GM18517 (cell line): ENCODE data around the gene TIGD6.

Experiments used
- ATAC-seq: cut with Tn5 transposase; IDR thresholded peaks from one replicate; pipeline ENCODE4 v1.9.1; 2021; ENCODE audit warnings: mild to moderate bottlenecking, moderate library complexity; ENCODE audit not compliant: unreplicated experiment

TIGD6 gene

GRCh38 chr5:149981206-149981605, 19.2 kb downstream of the TIGD6 start:
- ATAC-seq, result no peak

GRCh38 chr5:149979896-149980295, 20.6 kb downstream of the TIGD6 start:
- ATAC-seq, result no peak

GRCh38 chr5:149975409-149975808, 25.0 kb downstream of the TIGD6 start:
- ATAC-seq, result no peak

GRCh38 chr5:149969181-149969930, 31.1 kb downstream of the TIGD6 start:
- no peak for ATAC-seq

- no peak for ATAC-seq
Observed at GRCh38 chr5:149966946-149967345, 33.5 kb downstream of the TIGD6 start.

GRCh38 chr5:149963729-149964128, 36.7 kb downstream of the TIGD6 start:
- no peak for ATAC-seq

- no peak for ATAC-seq
Observed at GRCh38 chr5:149962601-149963300, 37.7 kb downstream of the TIGD6 start.

- ATAC-seq, result no peak
Observed at GRCh38 chr5:149961957-149962409, 38.5 kb downstream of the TIGD6 start.

GRCh38 chr5:149961186-149961685, 39.2 kb downstream of the TIGD6 start:
- no peak for ATAC-seq

- ATAC-seq, result peak; percentile 98
Observed at GRCh38 chr5:149960272-149961185, 39.9 kb downstream of the TIGD6 start, which contains the start of gene SLC26A2. SLC26A2 (plus strand) TSS chr5:149960758; CDS start chr5:149977653, 16,895 bp downstream.

GRCh38 chr5:149959406-149960236, 40.8 kb downstream of the TIGD6 start:
- no peak for ATAC-seq

- ATAC-seq, result no peak
Observed at GRCh38 chr5:149957855-149958254, 42.6 kb downstream of the TIGD6 start.

GRCh38 chr5:149956685-149957084, 43.8 kb downstream of the TIGD6 start:
- no peak for ATAC-seq

GRCh38 chr5:149954798-149955197, 45.7 kb downstream of the TIGD6 start:
- ATAC-seq, result no peak

- ATAC-seq, result no peak
Observed at GRCh38 chr5:149953436-149954121, 46.9 kb downstream of the TIGD6 start.

GRCh38 chr5:149951138-149951749, 49.2 kb downstream of the TIGD6 start:
- ATAC-seq, result no peak

GRCh38 chr5:149948993-149949392, 51.5 kb downstream of the TIGD6 start:
- ATAC-seq, result no peak

GRCh38 chr5:149946118-149946517, 54.3 kb downstream of the TIGD6 start:
- ATAC-seq, result no peak

GRCh38 chr5:149944666-149945065, 55.8 kb downstream of the TIGD6 start, which contains the start of gene PDE6A:
PDE6A (minus strand) TSS chr5:149944793; CDS start chr5:149944673, 120 bp downstream.
- ATAC-seq, result no peak
